ENCODE results near the gene OPHN1. TPM values are rescaled to one million over a fixed set of nuclear protein-coding genes. Genes with fewer than 3 reads are reported as not detected.

Gene OPHN1
- total and polyA plus RNA-seq, 2 of the 13 experiments (the other 11 are each of a cell fraction or from before 2014, with no cell fraction given), result 1.6 to 1.7 TPM

- no peak overlapping the region for H3K4me2 ChIP-seq (ENCODE audit: low read depth, low read length)
- no peak for TF ChIP-seq GPBP1L1 (CRISPR knock-in tag; IDR thresholded peaks at IDR 0.05)
- TF ChIP-seq AFF4 (CRISPR knock-in tag; IDR thresholded peaks at IDR 0.05), result no peak
- no peak for TF ChIP-seq JARID2 (CRISPR knock-in tag; IDR thresholded peaks at IDR 0.05; ENCODE audit: insufficient replicate concordance)
- TF ChIP-seq SNAI1 (CRISPR knock-in tag; IDR thresholded peaks at IDR 0.05; ENCODE audit: borderline replicate concordance), result no peak
- TF ChIP-seq ZNF30 (CRISPR knock-in tag; IDR thresholded peaks at IDR 0.05), result no peak
- TF ChIP-seq PRPF4 (IDR thresholded peaks at IDR 0.05; ENCODE audit: low read depth, low read length, poor library complexity, severe bottlenecking), result no peak
- TF ChIP-seq FOXC1 (CRISPR knock-in tag; IDR thresholded peaks at IDR 0.05; ENCODE audit: borderline replicate concordance), result no peak
- no peak for TF ChIP-seq ZNF724P (CRISPR knock-in tag; IDR thresholded peaks at IDR 0.05; ENCODE audit: borderline replicate concordance)
- TF ChIP-seq MLLT10 (CRISPR knock-in tag; IDR thresholded peaks at IDR 0.05), result no peak
- TF ChIP-seq CHCHD3 (CRISPR knock-in tag; IDR thresholded peaks at IDR 0.05), result no peak
- no peak for TF ChIP-seq ZNF83 (CRISPR knock-in tag; IDR thresholded peaks at IDR 0.05; ENCODE audit: borderline replicate concordance)
- no peak for TF ChIP-seq KLF9 (CRISPR knock-in tag; IDR thresholded peaks at IDR 0.05; ENCODE audit: low read depth)
- TF ChIP-seq PBX2 (CRISPR knock-in tag; IDR thresholded peaks at IDR 0.05), result no peak
- TF ChIP-seq, protein P1, sequence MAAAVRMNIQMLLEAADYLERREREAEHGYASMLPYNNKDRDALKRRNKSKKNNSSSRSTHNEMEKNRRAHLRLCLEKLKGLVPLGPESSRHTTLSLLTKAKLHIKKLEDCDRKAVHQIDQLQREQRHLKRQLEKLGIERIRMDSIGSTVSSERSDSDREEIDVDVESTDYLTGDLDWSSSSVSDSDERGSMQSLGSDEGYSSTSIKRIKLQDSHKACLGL (CRISPR knock-in tag; IDR thresholded peaks at IDR 0.05), result no peak
- TF ChIP-seq CENPX (CRISPR knock-in tag; IDR thresholded peaks at IDR 0.05), result no peak
- no peak for TF ChIP-seq ZNF772 (CRISPR knock-in tag; IDR thresholded peaks at IDR 0.05)
- TF ChIP-seq, protein P2, sequence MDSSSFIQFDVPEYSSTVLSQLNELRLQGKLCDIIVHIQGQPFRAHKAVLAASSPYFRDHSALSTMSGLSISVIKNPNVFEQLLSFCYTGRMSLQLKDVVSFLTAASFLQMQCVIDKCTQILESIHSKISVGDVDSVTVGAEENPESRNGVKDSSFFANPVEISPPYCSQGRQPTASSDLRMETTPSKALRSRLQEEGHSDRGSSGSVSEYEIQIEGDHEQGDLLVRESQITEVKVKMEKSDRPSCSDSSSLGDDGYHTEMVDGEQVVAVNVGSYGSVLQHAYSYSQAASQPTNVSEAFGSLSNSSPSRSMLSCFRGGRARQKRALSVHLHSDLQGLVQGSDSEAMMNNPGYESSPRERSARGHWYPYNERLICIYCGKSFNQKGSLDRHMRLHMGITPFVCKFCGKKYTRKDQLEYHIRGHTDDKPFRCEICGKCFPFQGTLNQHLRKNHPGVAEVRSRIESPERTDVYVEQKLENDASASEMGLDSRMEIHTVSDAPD (CRISPR knock-in tag; IDR thresholded peaks at IDR 0.05), result no peak
- TF ChIP-seq ZNF274 (CRISPR knock-in tag; IDR thresholded peaks at IDR 0.05), result no peak
- TF ChIP-seq ATRX (CRISPR knock-in tag; IDR thresholded peaks at IDR 0.05; ENCODE audit: borderline replicate concordance), result no peak
- intact Hi-C loops (cut with micrococcal nuclease; ENCODE audit: unreplicated experiment), result no loop called here
- no peaks in the 10 kb centered on the region for H3K9me3 ChIP-seq (ENCODE audit: low read length)
- H3K36me3 ChIP-seq (replicated peaks in 1 of 2; ENCODE audit: control insufficient read depth in 1 of 2, insufficient read depth in 2 of 2, low read length in 2 of 2), result no peaks in the 10 kb centered on the region
- CTCF ChIA-PET (ENCODE audit: low intra/inter-chr PET ratio, low total read pairs), result no interaction called here
- no peak overlapping the region for H3K27ac ChIP-seq (ENCODE audit: extremely low read length, insufficient read depth, low read length)
- in situ Hi-C loops (cut with HindIII; ENCODE audit: extremely low pct_ligation_motif_present, low pct_unique_long_range_greater_than_20kb), result no loop called here
- no peak overlapping the region for H3K4me3 ChIP-seq (replicated peaks in 1 of 3; ENCODE audit: insufficient read depth in 1 of 3, low read depth in 2 of 3, low read length in 3 of 3)
- H4K20me1 ChIP-seq (ENCODE audit: insufficient read depth, low read length), result no peaks in the 10 kb centered on the region
- 82% methylated on average over 3 of the region's 3 CpGs for WGBS (ENCODE audit: low lambda C conversion rate)
- H3K4me1 ChIP-seq (ENCODE audit: insufficient read depth, low read length), result no peaks in the 10 kb centered on the region
- BruUV-seq (replicated peaks), result no TSS peak
- no peak overlapping the region for H3K9ac ChIP-seq (ENCODE audit: insufficient read depth, low read depth, low read length)
- H3K27me3 ChIP-seq (ENCODE audit: control insufficient read depth in 1 of 2, insufficient read depth in 2 of 2, low read length in 2 of 2), result no peaks in the 10 kb centered on the region
- H2AFZ ChIP-seq (ENCODE audit: low read length), result no peak overlapping the region
- ATAC-seq, result no peak
- POLR2A ChIA-PET, result no interaction called here
- peak; percentile 32 for FAIRE-seq
- no peaks in the 10 kb centered on the region for H3K79me2 ChIP-seq (ENCODE audit: insufficient read depth, low read length)
- DNase-seq (ENCODE audit: low spot score), result no peak
Observed at GRCh38 chrX:68421636-68422035, 11.7 kb downstream of the OPHN1 start.

All from HepG2 (cell line).